GM18508 (cell line): Measurements from ENCODE around the gene TRIM66.
A peak's percentile ranks its signal among the peaks of the same experiment; 100 is the strongest.

Experiments used
- ATAC-seq: cut with Tn5 transposase; IDR thresholded peaks from one replicate; pipeline ENCODE4 v1.9.1; 2021; ENCODE audit warnings: moderate number of reproducible peaks; ENCODE audit not compliant: insufficient read depth, unreplicated experiment

Gene TRIM66

GRCh38 chr11:8617063-8617462, 65.4 kb downstream of the TRIM66 start:
- no peak for ATAC-seq

- ATAC-seq: no peak
Observed at GRCh38 chr11:8615291-8616032, 67.0 kb downstream of the TRIM66 start.

DNA sequence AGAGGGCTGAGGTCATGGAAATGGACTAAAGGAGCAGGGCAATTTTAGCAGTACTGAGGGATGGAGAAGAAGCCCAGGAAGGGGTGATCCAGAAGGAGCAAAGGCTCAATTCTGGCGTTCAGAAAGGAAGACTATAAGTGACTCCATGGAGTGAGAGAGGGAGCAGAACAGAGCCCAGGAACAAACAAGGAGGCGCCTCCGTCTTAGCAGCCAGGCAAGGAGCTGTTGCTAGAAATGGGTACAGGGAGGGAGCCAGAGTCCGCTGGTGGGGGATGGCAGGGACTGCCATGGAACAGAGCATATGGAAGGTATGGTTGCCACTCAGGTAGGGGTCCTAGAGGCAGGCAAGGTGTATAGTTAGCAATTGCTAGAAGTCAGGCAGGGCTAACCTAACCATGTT, 68.0 kb downstream of the TRIM66 start:
- ATAC-seq: no peak

DNA sequence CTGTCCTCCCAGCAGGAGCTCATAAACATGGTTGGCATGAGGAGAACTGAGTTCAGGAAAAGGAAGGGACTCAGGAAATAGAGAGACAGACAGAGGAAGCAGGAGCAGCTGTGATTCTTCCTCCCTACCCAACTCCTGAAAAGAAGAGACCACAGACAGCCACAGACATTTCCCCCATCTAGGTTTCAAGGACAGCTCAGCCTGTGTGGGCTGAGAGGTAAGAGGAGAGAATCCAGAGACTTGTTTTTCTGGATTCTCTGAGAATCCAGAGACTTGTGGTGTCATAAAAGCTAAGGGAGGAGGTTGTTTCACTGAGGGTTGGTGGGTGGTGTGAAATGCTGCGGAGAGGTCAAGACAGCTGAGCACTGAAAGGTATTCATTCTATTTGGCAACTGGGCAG, 69.4 kb downstream of the TRIM66 start:
- no peak for ATAC-seq

- ATAC-seq: no peak
Observed at GRCh38 chr11:8612522-8612921, 69.9 kb downstream of the TRIM66 start.

GRCh38 chr11:8610532-8611116, 71.8 kb downstream of the TRIM66 start:
- ATAC-seq: no peak

DNA sequence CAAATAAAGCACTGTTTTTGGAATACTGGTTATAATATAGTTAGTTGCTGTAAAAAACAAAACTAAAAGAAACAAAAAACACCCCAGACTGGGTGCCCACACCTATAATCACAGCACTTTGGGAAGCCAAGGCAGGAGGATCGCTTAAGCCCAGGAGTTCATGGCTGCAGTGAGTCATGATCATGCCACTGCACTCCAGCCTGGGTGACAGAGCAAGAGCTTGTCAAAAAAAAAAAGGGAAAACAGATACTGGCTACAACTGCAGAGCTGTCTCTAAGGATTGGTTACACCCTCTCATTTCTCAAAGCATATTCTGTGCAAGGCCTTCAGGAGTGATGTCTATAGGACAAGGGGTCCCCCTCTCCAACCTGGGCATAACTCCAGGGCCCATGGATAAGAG, 73.8 kb downstream of the TRIM66 start:
- ATAC-seq: no peak

DNA sequence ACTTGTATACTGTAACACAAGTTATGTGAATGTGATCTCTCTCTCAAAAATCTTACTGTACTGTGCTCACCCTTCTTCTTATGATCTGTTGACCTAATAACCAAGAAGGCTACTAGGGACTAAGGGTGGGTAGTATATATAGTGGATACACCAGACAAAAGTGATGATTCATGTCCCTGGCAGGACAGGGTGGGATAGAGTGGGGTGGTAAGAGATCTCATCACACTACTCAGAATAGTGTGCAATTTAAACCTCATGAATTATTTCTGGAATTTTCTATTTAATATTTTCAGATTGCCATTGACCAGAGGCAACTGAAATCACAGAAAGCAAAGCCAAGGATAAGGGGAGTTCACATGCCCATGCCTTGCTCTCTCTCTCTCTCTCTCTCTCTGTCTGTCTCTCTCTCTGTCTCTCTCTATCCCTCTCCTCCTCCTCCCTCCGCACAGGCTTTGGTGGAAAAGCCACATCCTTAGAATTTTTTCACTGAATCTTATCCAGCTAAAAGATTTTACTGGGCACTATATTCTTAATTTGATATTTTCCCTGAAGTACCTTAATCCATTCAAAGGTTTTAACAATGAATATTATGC, 76.4 kb downstream of the TRIM66 start:
- no peak for ATAC-seq

DNA sequence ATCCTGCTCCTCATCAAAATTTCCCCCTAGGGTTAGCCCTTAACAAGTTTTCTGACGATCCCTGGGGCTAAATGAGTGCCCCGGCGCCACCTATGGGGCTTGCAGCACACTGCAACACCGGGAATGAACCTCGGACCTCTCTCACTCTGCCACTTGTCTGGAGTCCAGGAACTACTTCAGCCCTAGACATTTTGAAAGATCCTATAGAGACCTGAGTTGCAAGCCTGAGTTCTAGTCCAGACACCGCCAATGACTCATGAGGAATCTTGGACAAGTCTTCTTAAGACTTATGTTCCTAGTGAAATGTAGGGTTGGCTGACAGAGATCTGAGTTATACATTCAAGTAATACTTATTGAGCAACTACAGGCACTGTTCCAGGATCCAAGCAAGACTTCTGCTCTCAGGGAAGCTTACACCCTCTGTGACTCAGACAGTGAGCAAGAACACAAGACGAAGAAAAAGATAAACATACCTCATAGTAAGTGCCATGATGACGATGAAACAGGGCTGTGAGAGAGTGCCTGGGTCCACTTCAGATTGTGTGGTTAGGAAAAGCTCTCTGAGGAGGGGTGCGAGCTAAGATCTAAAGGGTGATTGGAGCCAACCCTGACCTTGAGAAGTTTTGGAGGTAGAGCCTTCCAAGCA, 78.3 kb downstream of the TRIM66 start:
- ATAC-seq: no peak

DNA sequence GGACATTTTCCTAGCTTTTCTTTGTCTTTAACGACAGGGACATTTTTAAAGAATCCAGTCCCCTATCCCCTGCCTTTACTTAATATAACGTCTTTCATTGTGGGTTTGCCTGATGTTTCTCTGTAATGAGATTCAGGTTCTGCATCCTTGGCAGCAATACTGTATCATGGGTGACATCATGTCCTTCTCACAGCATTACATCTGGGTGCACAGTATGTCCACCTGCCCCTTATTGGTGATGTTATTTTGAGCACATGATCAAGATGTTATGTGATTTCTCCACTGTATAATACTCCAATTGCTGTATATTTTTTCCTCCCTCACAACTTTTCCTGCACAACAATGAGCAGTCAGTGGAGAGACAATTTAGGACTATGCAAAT, 78.8 kb downstream of the TRIM66 start:
- no peak for ATAC-seq

DNA sequence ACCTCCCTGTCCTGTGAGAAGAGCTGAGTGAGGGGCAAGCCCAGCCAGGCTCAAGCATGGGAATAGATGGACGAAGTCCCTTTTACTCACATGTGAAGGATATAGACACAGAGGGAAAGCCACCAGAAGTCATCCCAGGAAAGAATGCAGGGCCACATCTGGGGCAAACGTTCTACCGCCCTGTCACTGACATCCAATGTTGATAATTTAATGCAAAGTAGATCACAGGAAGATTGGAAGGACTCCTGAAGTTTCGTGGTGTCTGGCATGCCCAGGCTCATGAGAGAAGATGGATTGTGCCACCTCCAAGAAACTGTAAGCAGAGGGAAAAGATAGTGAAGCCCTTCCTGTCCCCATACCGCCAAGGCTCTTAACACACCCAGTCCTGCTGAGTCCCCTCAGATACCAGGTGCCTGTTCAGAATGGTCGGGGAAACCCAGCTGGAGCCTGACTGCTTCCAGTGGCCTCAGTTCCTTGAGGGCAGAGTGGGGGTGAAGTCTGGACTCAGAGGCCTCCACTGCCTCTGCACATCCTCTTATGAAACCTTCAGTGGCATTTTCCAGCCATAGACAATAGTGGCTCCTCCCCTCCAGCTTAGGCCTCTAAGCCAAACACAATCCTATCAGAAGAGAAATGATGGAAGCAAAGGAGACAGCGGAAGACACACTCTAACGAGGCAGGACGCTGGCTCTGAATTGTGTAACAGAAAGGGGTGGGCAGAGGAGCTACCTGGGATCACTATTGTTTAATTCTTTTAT, 80.9 kb downstream of the TRIM66 start:
- no peak for ATAC-seq

DNA sequence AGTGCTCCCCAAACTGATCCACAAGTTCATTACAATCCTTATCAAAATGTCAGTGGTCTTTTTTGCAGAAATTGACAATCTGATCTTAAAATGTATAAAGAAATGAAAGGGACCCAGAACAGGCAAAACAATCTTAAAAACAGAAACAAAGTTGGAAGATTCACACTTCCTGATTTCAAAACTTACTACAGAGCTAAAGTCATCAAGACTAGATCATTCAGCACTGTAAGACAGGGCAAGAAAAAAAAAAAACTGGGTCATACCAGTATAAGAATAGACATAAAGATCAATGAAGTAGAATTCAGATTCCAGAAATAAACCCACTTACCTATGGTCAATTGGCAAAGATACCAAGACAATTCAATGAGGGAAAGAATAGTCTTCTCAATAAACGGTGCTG, 84.0 kb downstream of the TRIM66 start:
- ATAC-seq: no peak

DNA sequence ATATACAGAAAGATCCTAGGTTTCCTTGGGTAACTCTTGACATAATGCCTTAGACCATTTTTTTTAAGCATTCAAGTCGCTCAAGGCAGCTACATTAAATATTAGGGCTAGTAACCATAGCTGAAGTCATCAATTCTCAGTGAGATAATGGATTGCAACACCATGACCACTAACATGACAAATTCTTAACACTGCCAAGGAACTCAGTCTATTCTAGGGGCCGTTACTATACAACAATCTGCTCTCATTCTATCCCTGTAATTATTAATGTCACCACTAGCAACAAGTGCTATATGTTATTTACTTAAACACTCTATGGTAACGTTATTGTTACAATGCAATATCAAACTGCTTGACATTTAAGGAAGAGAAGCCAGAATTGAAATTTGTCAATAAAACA, 85.3 kb downstream of the TRIM66 start:
- no peak for ATAC-seq

- ATAC-seq: no peak
Observed at GRCh38 chr11:8596504-8597046, 85.9 kb downstream of the TRIM66 start.

- peak; percentile 69 for ATAC-seq
Observed at GRCh38 chr11:8593935-8594909, 88.2 kb downstream of the TRIM66 start, which contains the start of gene STK33. Gene STK33, minus strand, starts transcription at chr11:8594228. Its CDS starts 119,323 bp downstream, at chr11:8474905.

GRCh38 chr11:8593455-8593854, 89.0 kb downstream of the TRIM66 start:
- ATAC-seq: no peak

DNA sequence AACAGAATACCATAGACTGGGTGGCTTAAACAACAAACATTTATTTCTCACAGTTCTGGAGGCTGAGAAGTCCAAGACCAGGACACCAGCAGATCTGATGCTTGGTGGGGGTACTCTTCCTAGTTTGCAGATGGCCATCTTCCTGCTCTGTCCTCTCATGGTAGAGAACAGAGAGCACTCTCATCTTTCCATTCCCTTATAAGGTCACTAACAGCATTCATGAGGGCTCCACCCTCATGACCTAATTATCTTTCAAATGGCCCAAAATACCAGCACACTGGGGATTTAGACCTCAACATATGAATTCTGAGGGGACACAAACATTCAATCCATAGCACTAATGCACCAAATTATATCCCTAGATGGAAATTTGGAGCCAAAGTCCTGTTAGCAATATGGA, 94.5 kb downstream of the TRIM66 start:
- no peak for ATAC-seq

DNA sequence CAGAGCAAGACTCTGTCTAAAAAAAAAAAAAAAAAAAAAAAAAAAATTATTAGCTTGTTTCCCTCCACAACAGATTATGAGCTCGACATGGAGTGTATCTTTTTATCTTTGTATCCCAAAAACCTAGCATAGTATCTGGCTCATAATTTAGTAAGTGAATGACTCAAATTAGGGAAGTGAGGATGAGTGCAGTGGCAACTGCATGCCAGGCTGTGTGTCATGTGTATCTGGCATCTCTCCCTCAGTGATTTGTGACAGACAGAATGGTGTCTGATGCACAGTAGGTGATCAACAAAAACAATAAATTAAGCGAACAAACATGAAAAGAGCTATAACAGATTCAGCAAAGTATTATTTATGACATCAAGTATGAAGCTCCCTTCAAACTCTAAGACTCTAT, 95.7 kb downstream of the TRIM66 start:
- no peak for ATAC-seq

GRCh38 chr11:8586184-8586583, 96.3 kb downstream of the TRIM66 start:
- no peak for ATAC-seq
